WTC11 (cell line): ENCODE data around the gene COL18A1. TPM values are rescaled to one million over a fixed set of nuclear protein-coding genes. Genes with fewer than 3 reads are reported as not detected.

Experiments used
- ATAC-seq: fragments of 200-7000 bp; cut with Tn5 transposase; 2 replicates; pipeline ENCODE4 v1.10.0; 2021; ENCODE audit warnings: mild to moderate bottlenecking, moderate library complexity
- CTCF ChIA-PET: fragments of 300-600 bp; sonication (Branson Sonifier 250); formaldehyde crosslinking; loops from one replicate; lab custom pipeline; 2021; ENCODE audit warnings: antibody characterized with exemption; lab: Charles Lee
- POLR2A ChIA-PET: fragments of 350-600 bp; sonication (Branson Sonifier 250); formaldehyde crosslinking; loops from one replicate; lab custom pipeline; 2021; ENCODE audit warnings: antibody characterized with exemption; lab: Charles Lee
- DNase-seq: peaks from one replicate; pipeline ENCODE4 v3.0.0; 2021; ENCODE audit warnings: low spot score
- H3K27ac Mint-ChIP-seq: 2 replicates; pipeline ENCODE4 v1.8.0; 2021; ENCODE audit warnings: mixed read lengths
- H3K27me3 Mint-ChIP-seq: 2 replicates; pipeline ENCODE4 v1.8.0; 2021; ENCODE audit warnings: low read depth, mild to moderate bottlenecking, moderate library complexity, mixed read lengths
- H3K36me3 Mint-ChIP-seq: 2 replicates; pipeline ENCODE4 v1.8.0; 2021; ENCODE audit warnings: mixed read lengths
- H3K4me1 Mint-ChIP-seq: 2 replicates; pipeline ENCODE4 v1.8.0; 2022; ENCODE audit warnings: mixed read lengths
- H3K4me3 Mint-ChIP-seq: 2 replicates; pipeline ENCODE4 v1.8.0; 2021; ENCODE audit warnings: mild to moderate bottlenecking, moderate library complexity, mixed read lengths
- H3K9me3 Mint-ChIP-seq: 2 replicates; pipeline ENCODE4 v1.8.0; 2021; ENCODE audit warnings: mixed read lengths
- ATF2 ChIP-seq: sonication (generic); formaldehyde crosslinking; IDR thresholded peaks from 2 replicates; pipeline ENCODE4 v1.8.1; 2022; ENCODE audit warnings: low read depth, missing genetic modification reagents, borderline replicate concordance
- CDX4 ChIP-seq: fragments of 250-450 bp; sonication (Bioruptor Pico); IDR thresholded peaks from 2 replicates; pipeline ENCODE4 v1.9.0; 2021; ENCODE audit warnings: moderate library complexity, mild to moderate bottlenecking, inconsistent platforms, borderline replicate concordance
- CREM ChIP-seq: sonication (generic); formaldehyde crosslinking; IDR thresholded peaks from 2 replicates; pipeline ENCODE4 v1.8.1; 2022; ENCODE audit warnings: mild to moderate bottlenecking, missing genetic modification reagents, moderate library complexity
- CTCF ChIP-seq: fragments of 200-600 bp; IDR thresholded peaks from 2 replicates; pipeline ENCODE4 v1.8.0; 2022; ENCODE audit warnings: antibody characterized with exemption
- E2F5 ChIP-seq: sonication (generic); formaldehyde crosslinking; IDR thresholded peaks from 2 replicates; pipeline ENCODE4 v1.8.1; 2022; ENCODE audit warnings: mild to moderate bottlenecking, moderate library complexity, missing genetic modification reagents
- ETV6 ChIP-seq: sonication (generic); formaldehyde crosslinking; IDR thresholded peaks from 2 replicates; pipeline ENCODE4 v1.8.1; 2022; ENCODE audit warnings: mild to moderate bottlenecking, missing genetic modification reagents
- FOXK1 ChIP-seq: sonication (generic); formaldehyde crosslinking; IDR thresholded peaks from 2 replicates; pipeline ENCODE4 v1.8.0; 2022; ENCODE audit warnings: mild to moderate bottlenecking, moderate library complexity, missing genetic modification reagents
- FOXP1 ChIP-seq: sonication (generic); formaldehyde crosslinking; IDR thresholded peaks from 2 replicates; pipeline ENCODE4 v1.8.0; 2022; ENCODE audit warnings: missing genetic modification reagents, mild to moderate bottlenecking, moderate library complexity, borderline replicate concordance
- HMGA2 ChIP-seq: fragments of 250-450 bp; sonication (Bioruptor Pico); IDR thresholded peaks from 2 replicates; pipeline ENCODE4 v1.4.0; 2021; ENCODE audit warnings: mild to moderate bottlenecking, moderate library complexity
- IRF2 ChIP-seq: sonication (generic); formaldehyde crosslinking; IDR thresholded peaks from 2 replicates; pipeline ENCODE4 v1.8.0; 2022; ENCODE audit warnings: low read depth, missing genetic modification reagents, borderline replicate concordance
- JAZF1 ChIP-seq: fragments of 250-450 bp; sonication (Bioruptor Pico); IDR thresholded peaks from 2 replicates; pipeline ENCODE4 v1.9.0; 2021; ENCODE audit warnings: moderate library complexity, mild to moderate bottlenecking, inconsistent platforms
- KAT7 ChIP-seq: sonication (generic); formaldehyde crosslinking; IDR thresholded peaks from 2 replicates; pipeline ENCODE4 v1.8.1; 2023; ENCODE audit warnings: missing genetic modification reagents, mild to moderate bottlenecking, borderline replicate concordance
- MLX ChIP-seq: sonication (generic); formaldehyde crosslinking; IDR thresholded peaks from 2 replicates; pipeline ENCODE4 v1.8.1; 2023; ENCODE audit warnings: mild to moderate bottlenecking, missing genetic modification reagents, moderate library complexity
- MXD4 ChIP-seq: fragments of 250-450 bp; sonication (Bioruptor Pico); IDR thresholded peaks from 2 replicates; pipeline ENCODE4 v1.8.0; 2021; ENCODE audit warnings: mild to moderate bottlenecking, moderate library complexity, borderline replicate concordance
- NFYB ChIP-seq: sonication (generic); formaldehyde crosslinking; conservative IDR thresholded peaks from 2 replicates; pipeline ENCODE4 v1.8.0; 2022; ENCODE audit warnings: low read depth, missing genetic modification reagents
- NR1H2 ChIP-seq: sonication (generic); formaldehyde crosslinking; IDR thresholded peaks from 2 replicates; pipeline ENCODE4 v1.9.0; 2021; ENCODE audit warnings: mild to moderate bottlenecking, moderate library complexity, missing genetic modification reagents
- RELA ChIP-seq: sonication (generic); formaldehyde crosslinking; IDR thresholded peaks from 2 replicates; pipeline ENCODE4 v1.8.1; 2022; ENCODE audit warnings: missing genetic modification reagents, mild to moderate bottlenecking, borderline replicate concordance
- RORB ChIP-seq: fragments of 250-450 bp; sonication (Bioruptor Pico); IDR thresholded peaks from 2 replicates; pipeline ENCODE4 v1.9.0; 2021; ENCODE audit warnings: mild to moderate bottlenecking
- SMAD4 ChIP-seq: sonication (generic); formaldehyde crosslinking; IDR thresholded peaks from 2 replicates; pipeline ENCODE4 v1.8.0; 2022; ENCODE audit warnings: mild to moderate bottlenecking, missing genetic modification reagents
- SOX15 ChIP-seq: fragments of 250-450 bp; sonication (Bioruptor Pico); IDR thresholded peaks from 2 replicates; pipeline ENCODE4 v1.9.0; 2021; ENCODE audit warnings: mild to moderate bottlenecking
- TCF7 ChIP-seq: sonication (generic); formaldehyde crosslinking; IDR thresholded peaks from 2 replicates; pipeline ENCODE4 v1.8.0; 2022; ENCODE audit warnings: mild to moderate bottlenecking, low read depth, missing genetic modification reagents, moderate library complexity
- TEAD1 ChIP-seq: sonication (generic); formaldehyde crosslinking; IDR thresholded peaks from 2 replicates; pipeline ENCODE4 v1.8.0; 2022; ENCODE audit warnings: mild to moderate bottlenecking, missing genetic modification reagents
- ZBTB21 ChIP-seq: sonication (generic); formaldehyde crosslinking; IDR thresholded peaks from 2 replicates; pipeline ENCODE4 v1.8.1; 2023; ENCODE audit warnings: mild to moderate bottlenecking, missing genetic modification reagents, borderline replicate concordance
- ZNF121 ChIP-seq: sonication (generic); formaldehyde crosslinking; IDR thresholded peaks from 2 replicates; pipeline ENCODE4 v1.8.0; 2023; ENCODE audit warnings: missing genetic modification reagents
- ZNF138 ChIP-seq: sonication (generic); formaldehyde crosslinking; conservative IDR thresholded peaks from 2 replicates; pipeline ENCODE4 v1.8.1; 2022; ENCODE audit warnings: mild to moderate bottlenecking, moderate library complexity, missing genetic modification reagents
- ZNF219 ChIP-seq: sonication (generic); formaldehyde crosslinking; IDR thresholded peaks from 2 replicates; pipeline ENCODE4 v1.8.0; 2023; ENCODE audit warnings: missing genetic modification reagents, mild to moderate bottlenecking, borderline replicate concordance
- ZNF317 ChIP-seq: sonication (generic); formaldehyde crosslinking; IDR thresholded peaks from 2 replicates; pipeline ENCODE4 v1.8.1; 2023; ENCODE audit warnings: low read depth, mild to moderate bottlenecking, moderate library complexity, missing genetic modification reagents, borderline replicate concordance
- ZSCAN18 ChIP-seq: fragments of 250-450 bp; sonication (Bioruptor Pico); IDR thresholded peaks from 2 replicates; pipeline ENCODE4 v2.1.2; 2022; ENCODE audit warnings: mild to moderate bottlenecking, moderate library complexity
- total RNA-seq: library from RNA; stranded (reverse); gene quantifications from 3 replicates; pipeline ENCODE4 v1.2.3, GENCODE V29; 2021

COL18A1 gene
- total RNA-seq, 1 experiment from 2014 or later, result 231 TPM

- Mint-ChIP-seq H3K27ac (no peak overlapping the region), H3K27me3 (no peaks in the 10 kb centered on the region), H3K36me3 (peaks cover 20% of the 10 kb centered on the region), H3K4me3 (no peak overlapping the region), H3K4me1 (0 out of 2 replicates have a peak, but pooled peaks cover 4% of the 10 kb centered on the region), H3K9me3 (no peaks in the 10 kb centered on the region)
- ChIA-PET CTCF (no interaction called here), POLR2A (no interaction called here)
- TF ChIP-seq RELA (no peak), CTCF (no peak), CREM (CRISPR knock-in tag) (no peak), ZSCAN18 (CRISPR knock-in tag) (no peak), CDX4 (CRISPR knock-in tag) (no peak), FOXK1 (CRISPR knock-in tag) (no peak), JAZF1 (CRISPR knock-in tag) (no peak), ZNF317 (CRISPR knock-in tag) (no peak), ZNF138 (CRISPR knock-in tag) (no peak), ZNF219 (no peak)
- ATAC-seq (no peak), DNase-seq (no peak)
Observed at GRCh38 chr21:45528981-45529784, 124.2 kb downstream of the COL18A1 start.

- POLR2A ChIA-PET, result no interaction called here
- CTCF ChIA-PET, result no interaction called here
- Mint-ChIP-seq H3K27ac (no peak overlapping the region), H3K27me3 (no peaks in the 10 kb centered on the region), H3K36me3 (peaks cover 20% of the 10 kb centered on the region), H3K4me3 (no peak overlapping the region), H3K9me3 (no peaks in the 10 kb centered on the region), H3K4me1 (0 out of 2 replicates have a peak, but pooled peaks cover 4% of the 10 kb centered on the region)
- ATAC-seq (no peak), DNase-seq (no peak)
- no peak for TF ChIP-seq MXD4 (CRISPR knock-in tag)
- no peak for TF ChIP-seq E2F5 (CRISPR knock-in tag)
- no peak for TF ChIP-seq FOXP1 (CRISPR knock-in tag)
- TF ChIP-seq ETV6 (CRISPR knock-in tag), result no peak
- TF ChIP-seq TEAD1 (CRISPR knock-in tag), result no peak
- no peak for TF ChIP-seq SMAD4 (CRISPR knock-in tag)
- TF ChIP-seq ATF2 (CRISPR knock-in tag), result no peak
- TF ChIP-seq MLX (CRISPR knock-in tag), result no peak
- no peak for TF ChIP-seq ZNF121 (CRISPR knock-in tag)
- no peak for TF ChIP-seq ZBTB21 (CRISPR knock-in tag)
- no peak for TF ChIP-seq SOX15
- TF ChIP-seq TCF7, result no peak
- no peak for TF ChIP-seq NFYB (CRISPR knock-in tag)
- TF ChIP-seq RELA, result no peak
- TF ChIP-seq IRF2, result no peak
- no peak for TF ChIP-seq KAT7
- TF ChIP-seq RORB (CRISPR knock-in tag), result no peak
- TF ChIP-seq HMGA2 (CRISPR knock-in tag), result no peak
- no peak for TF ChIP-seq NR1H2 (CRISPR knock-in tag)
Observed at GRCh38 chr21:45529785-45530422, 124.9 kb downstream of the COL18A1 start.
